Measurements from ENCODE around the gene ATG5. TPM values are rescaled to one million over a fixed set of nuclear protein-coding genes. Genes with fewer than 3 reads are reported as not detected.

The ATG5 gene
- total and polyA plus RNA-seq, 9 of the 15 experiments (the other 6 are each of a cell fraction or from before 2014, with no cell fraction given) = 29.0 to 80.0 (median 53.2) TPM

GRCh38 chr6:106250953-106251352 is 74.6 kb downstream of the ATG5 start:
- no peak overlapping the region for H3K27ac ChIP-seq (ENCODE audit: extremely low read depth, low read depth, low read length)
- H3K9ac ChIP-seq (ENCODE audit: insufficient read depth in 1 of 2, low read depth in 2 of 2, low read length in 2 of 2) = no peak overlapping the region
- in situ Hi-C loops (cut with MboI) (no loop called here), intact Hi-C loops (cut with micrococcal nuclease) (no loop called here)
- DNase-seq (ENCODE audit: extremely low read depth in 1 of 4, low spot score in 3 of 4) = no peak
- WGBS (ENCODE audit: insufficient coverage, low coverage, missing lambda C conversion rate) = 85% methylated on average over 4 of the region's 4 CpGs
- no peaks in the 10 kb centered on the region for H3K4me1 ChIP-seq (replicated peaks in 1 of 2; ENCODE audit: control insufficient read depth in 2 of 2, insufficient read depth in 2 of 2, low read length in 2 of 2)
- FAIRE-seq = no peak
- H4K20me1 ChIP-seq (replicated peaks; ENCODE audit: control insufficient read depth, insufficient read depth, low read length) = no peaks in the 10 kb centered on the region; the same call in 1 of the 2 replicates
- no peaks in the 10 kb centered on the region for H3K9me3 ChIP-seq (replicated peaks; ENCODE audit: control insufficient read depth, insufficient read depth, low read depth, low read length)
- H2AFZ ChIP-seq (ENCODE audit: low read depth, low read length) = no peak overlapping the region
- peaks cover 30% of the 10 kb centered on the region for H3K36me3 ChIP-seq (ENCODE audit: control insufficient read depth, insufficient read depth, low read length)
- BruUV-seq (replicated peaks) = no TSS peak
- H3K79me2 ChIP-seq (ENCODE audit: control insufficient read depth, insufficient read depth, low read length) = peaks cover 24% of the 10 kb centered on the region; the same call in 2 of the 3 replicates
- H3K4me3 ChIP-seq = no peak overlapping the region
- POLR2A ChIA-PET = interaction anchor here (0.6 kb wide), 1 partner anchor 81 kb away, joined by 3 read pairs; no protein-coding TSS in a partner anchor
- TF ChIP-seq C11orf30 (IDR thresholded peaks at IDR 0.05; ENCODE audit: low read depth) (no peak), ESRRA (IDR thresholded peaks at IDR 0.05; ENCODE audit: borderline replicate concordance, low read depth) (no peak), ZNF551 (CRISPR knock-in tag; IDR thresholded peaks at IDR 0.05) (no peak), NFRKB (IDR thresholded peaks at IDR 0.05; ENCODE audit: low read depth) (no peak), NONO (IDR thresholded peaks at IDR 0.05; ENCODE audit: low read depth in 2 of 2, low read length in 1 of 2) (no peak), CC2D1A (IDR thresholded peaks at IDR 0.05) (no peak)
- CTCF ChIA-PET (ENCODE audit: low intra/inter-chr PET ratio) = no interaction called here
- ATAC-seq = no peak
- no peaks in the 10 kb centered on the region for H3K27me3 ChIP-seq (ENCODE audit: control insufficient read depth in 2 of 2, insufficient read depth in 2 of 2, low read length in 2 of 2)
- H3K4me2 ChIP-seq (ENCODE audit: insufficient read depth, low read length) = no peak overlapping the region
- no peaks in the 10 kb centered on the region for H3K9me1 ChIP-seq (ENCODE audit: control insufficient read depth, insufficient read depth, low read length)

- intact Hi-C loops (cut with micrococcal nuclease) (no loop called here), in situ Hi-C loops (cut with MboI) (no loop called here)
- H3K79me2 ChIP-seq (ENCODE audit: control insufficient read depth, insufficient read depth, low read length) = peaks cover 18% of the 10 kb centered on the region; the same call in 2 of the 3 replicates
- ChIA-PET POLR2A (no interaction called here), CTCF (ENCODE audit: low intra/inter-chr PET ratio) (no interaction called here)
- H3K4me2 ChIP-seq (ENCODE audit: insufficient read depth, low read length) = no peak overlapping the region
- no peaks in the 10 kb centered on the region for H3K27me3 ChIP-seq (ENCODE audit: control insufficient read depth in 2 of 2, insufficient read depth in 2 of 2, low read length in 2 of 2)
- H3K27ac ChIP-seq (ENCODE audit: extremely low read depth, low read depth, low read length) = no peak overlapping the region
- H3K9me3 ChIP-seq (replicated peaks; ENCODE audit: control insufficient read depth, insufficient read depth, low read depth, low read length) = no peaks in the 10 kb centered on the region
- 35% methylated on average over 1 of the region's 1 CpG for WGBS (ENCODE audit: insufficient coverage, low coverage, missing lambda C conversion rate)
- FAIRE-seq = peak; percentile 19
- no peak overlapping the region for H3K9ac ChIP-seq (ENCODE audit: insufficient read depth in 1 of 2, low read depth in 2 of 2, low read length in 2 of 2)
- no peak for ATAC-seq
- H3K36me3 ChIP-seq (ENCODE audit: control insufficient read depth, insufficient read depth, low read length) = peaks cover 34% of the 10 kb centered on the region; the same call in 2 of the 3 replicates
- no peaks in the 10 kb centered on the region; the same call in 1 of the 2 replicates for H4K20me1 ChIP-seq (replicated peaks; ENCODE audit: control insufficient read depth, insufficient read depth, low read length)
- BruUV-seq (replicated peaks) = no TSS peak
- H3K4me3 ChIP-seq = no peak overlapping the region
- H3K4me1 ChIP-seq (replicated peaks in 1 of 2; ENCODE audit: control insufficient read depth in 2 of 2, insufficient read depth in 2 of 2, low read length in 2 of 2) = no peaks in the 10 kb centered on the region
- no peaks in the 10 kb centered on the region for H3K9me1 ChIP-seq (ENCODE audit: control insufficient read depth, insufficient read depth, low read length)
- DNase-seq (ENCODE audit: extremely low read depth in 1 of 4, low spot score in 3 of 4) = no peak
- H2AFZ ChIP-seq (ENCODE audit: low read depth, low read length) = no peak overlapping the region
- TF ChIP-seq TFAM (CRISPR knock-in tag; conservative IDR thresholded peaks at IDR 0.05) = no peak
- no peak for TF ChIP-seq HDGF (IDR thresholded peaks at IDR 0.05)
- no peak for TF ChIP-seq PATZ1 (CRISPR knock-in tag; IDR thresholded peaks at IDR 0.05; ENCODE audit: borderline replicate concordance)
- no peak for TF ChIP-seq HSF4 (CRISPR knock-in tag; IDR thresholded peaks at IDR 0.05; ENCODE audit: borderline replicate concordance)
- TF ChIP-seq ZNF274 (IDR thresholded peaks at IDR 0.05; ENCODE audit: borderline replicate concordance, low read depth, low read length) = no peak
- TF ChIP-seq TAF1 (IDR thresholded peaks at IDR 0.05; ENCODE audit: control insufficient read depth, extremely low read depth, insufficient read depth, low read length, severe bottlenecking) = no peak
- no peak for TF ChIP-seq E2F6 (IDR thresholded peaks at IDR 0.05; ENCODE audit: borderline replicate concordance in 1 of 2, extremely low read depth in 1 of 2, insufficient read depth in 1 of 2, insufficient read length in 1 of 2, low read depth in 1 of 2, low read length in 1 of 2, poor library complexity in 1 of 2, severe bottlenecking in 1 of 2)
These were observed 75.9 kb downstream of the ATG5 start for GRCh38 chr6:106249658-106250057.

All from K562 (cell line).